Body of pancreas (tissue), 4 donors: Measurements from ENCODE around the gene PILRA. TPM values are rescaled to one million over a fixed set of nuclear protein-coding genes. Genes with fewer than 3 reads are reported as not detected.
A peak's percentile ranks its signal among the peaks of the same experiment; 100 is the strongest.

Source experiments
- ATAC-seq: fragments of 150-250 bp; one replicate; pipeline ENCODE4 v1.9.1; 2016
- DNase-seq, 4 donors: peaks; one replicate each; pipeline ENCODE4 v3.0.0-alpha.2; 2019
- H3K27ac ChIP-seq, 4 donors: fragments of 200-600 bp; sonication (generic); 1 replicate in 3 of 4; 2 replicates in 1 of 4; pipeline versions ENCODE4 v1.5.1 to v1.6.1; 2016 to 2019; ENCODE audit warnings: mild to moderate bottlenecking in 1 of 4, mixed read lengths in 1 of 4, moderate library complexity in 1 of 4
- H3K27me3 ChIP-seq, 2 donors: fragments of 200-600 bp; sonication (generic); one replicate each; pipeline ENCODE4 v1.6.0; 2016; ENCODE audit warnings: mild to moderate bottlenecking in 1 of 2
- H3K36me3 ChIP-seq, 2 donors: fragments of 200-600 bp; sonication (generic); replicated peaks in 1 of 2; 2 replicates each; pipeline ENCODE4 v1.5.1; 2016; ENCODE audit warnings: low read depth in 2 of 2; ENCODE audit not compliant: insufficient read depth in 1 of 2
- H3K4me1 ChIP-seq: fragments of 200-600 bp; sonication (generic); one replicate; pipeline ENCODE4 v1.6.0; 2016
- H3K4me3 ChIP-seq, 2 donors: fragments of 200-600 bp; sonication (generic); 1 replicate in 1 of 2; 2 replicates in 1 of 2; pipeline ENCODE4 v1.5.1; 2016 to 2019
- H3K9me3 ChIP-seq, 3 donors: fragments of 200-600 bp; sonication (generic); 1 replicate in 2 of 3; 2 replicates in 1 of 3; pipeline ENCODE4 v1.5.1; 2016
- POLR2A ChIP-seq, 3 donors: fragments of 450-650 bp; IDR thresholded peaks; one replicate each; pipeline ENCODE4 v1.6.1; 2016; ENCODE audit warnings: antibody characterized with exemption in 3 of 3, mild to moderate bottlenecking in 2 of 3
- WGBS, 2 donors: methylation state at CpG; one replicate each; pipeline ENCODE4 v1.1.5; 2017; 5-methylcytosine and 5-hydroxymethylcytosine counted together
- intact Hi-C: fragments of 100-400 bp; cut with DNase I; formaldehyde crosslinking; loops from one replicate; pipeline ENCODE4 v1.15.1; 2023
- total RNA-seq, 2 donors: library from RNA; depleted of rRNA; stranded (reverse); fragments of >200 nt; gene quantifications; one replicate each; pipeline ENCODE4 v1.1.0, GENCODE V29; 2016
- TF ChIP-seq, protein P1 (sequence below), 7 experiments: fragments of 450-650 bp in 4 of 7; fragments of 200-600 bp in 3 of 7; sonication (generic) in 3 of 7; IDR thresholded peaks; one replicate each; pipeline ENCODE4 v1.5.1; 2016 to 2019; ENCODE audit warnings: antibody characterized with exemption in 7 of 7

PILRA gene
- total RNA-seq, 2 donors from 2014 or later, result 7.0 TPM; not detected in 1

- Histone ChIP-seq H3K9me3 (no peaks in the 10 kb centered on the region), H3K27me3 (no peaks in the 10 kb centered on the region), H3K4me1 (peaks cover 45% of the 10 kb centered on the region), H3K4me3 (peak within 1 kb of the TSS; percentile 69 to 78), H3K27ac (peak within 1 kb of the TSS; percentile 100), H3K36me3 (peaks cover 0 to 8% of the 10 kb centered on the region in 2 donors)
- peak; percentile 95 to 98 (median 96) for DNase-seq
- TF ChIP-seq POLR2A (IDR thresholded peaks at IDR 0.05), result peak; percentile 22 to 53 (median 40)
- TF ChIP-seq, protein P1, sequence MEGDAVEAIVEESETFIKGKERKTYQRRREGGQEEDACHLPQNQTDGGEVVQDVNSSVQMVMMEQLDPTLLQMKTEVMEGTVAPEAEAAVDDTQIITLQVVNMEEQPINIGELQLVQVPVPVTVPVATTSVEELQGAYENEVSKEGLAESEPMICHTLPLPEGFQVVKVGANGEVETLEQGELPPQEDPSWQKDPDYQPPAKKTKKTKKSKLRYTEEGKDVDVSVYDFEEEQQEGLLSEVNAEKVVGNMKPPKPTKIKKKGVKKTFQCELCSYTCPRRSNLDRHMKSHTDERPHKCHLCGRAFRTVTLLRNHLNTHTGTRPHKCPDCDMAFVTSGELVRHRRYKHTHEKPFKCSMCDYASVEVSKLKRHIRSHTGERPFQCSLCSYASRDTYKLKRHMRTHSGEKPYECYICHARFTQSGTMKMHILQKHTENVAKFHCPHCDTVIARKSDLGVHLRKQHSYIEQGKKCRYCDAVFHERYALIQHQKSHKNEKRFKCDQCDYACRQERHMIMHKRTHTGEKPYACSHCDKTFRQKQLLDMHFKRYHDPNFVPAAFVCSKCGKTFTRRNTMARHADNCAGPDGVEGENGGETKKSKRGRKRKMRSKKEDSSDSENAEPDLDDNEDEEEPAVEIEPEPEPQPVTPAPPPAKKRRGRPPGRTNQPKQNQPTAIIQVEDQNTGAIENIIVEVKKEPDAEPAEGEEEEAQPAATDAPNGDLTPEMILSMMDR (IDR thresholded peaks at IDR 0.05), result no peak
- peak; percentile 61 for ATAC-seq
- intact Hi-C loops, result no loop called here
- 0% methylated on average over 22 to 77 of the region's 95 CpGs for WGBS, 2 donors
Observed at GRCh38 chr7:100429637-100430492, 56.6 kb downstream of the PILRA start, which contains the start of gene MEPCE. Gene MEPCE, plus strand, starts transcription at chr7:100429831. Its CDS starts 188 bp downstream, at chr7:100430019.

- no peaks in the 10 kb centered on the region for H3K9me3 ChIP-seq
- DNase-seq (peak in 1 of 4 donors; percentile 33), ATAC-seq (no peak)
- peak overlapping the region; percentile 69 to 78 for H3K4me3 ChIP-seq
- TF ChIP-seq, protein P1 (IDR thresholded peaks at IDR 0.05), result no peak
- TF ChIP-seq POLR2A (IDR thresholded peaks at IDR 0.05), result no peak
- H3K27me3 ChIP-seq, result no peaks in the 10 kb centered on the region
- intact Hi-C loops, result no loop called here
- H3K4me1 ChIP-seq, result peaks cover 51% of the 10 kb centered on the region
- WGBS, 2 donors, result 34 to 52% methylated on average over 12 to 31 of the region's 31 CpGs
- H3K27ac ChIP-seq, result peak overlapping the region; percentile 100
- H3K36me3 ChIP-seq, result peaks cover 0 to 8% of the 10 kb centered on the region in 2 donors
Observed at GRCh38 chr7:100430493-100431285, 57.4 kb downstream of the PILRA start.

DNA sequence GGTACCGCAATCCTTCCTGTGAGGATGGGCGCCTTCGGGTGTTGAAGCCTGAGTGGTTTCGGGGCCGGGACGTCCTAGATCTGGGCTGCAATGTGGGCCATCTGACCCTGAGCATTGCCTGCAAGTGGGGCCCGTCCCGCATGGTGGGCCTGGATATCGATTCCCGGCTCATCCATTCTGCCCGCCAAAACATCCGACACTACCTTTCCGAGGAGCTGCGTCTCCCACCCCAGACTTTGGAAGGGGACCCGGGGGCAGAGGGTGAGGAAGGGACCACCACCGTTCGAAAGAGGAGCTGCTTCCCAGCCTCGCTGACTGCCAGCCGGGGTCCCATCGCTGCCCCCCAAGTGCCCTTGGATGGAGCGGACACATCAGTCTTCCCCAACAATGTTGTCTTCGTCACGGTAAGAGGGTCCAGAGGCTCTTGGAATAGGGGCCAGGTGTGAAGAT is 58.0 kb downstream of the PILRA start:
- H3K9me3 ChIP-seq, result no peaks in the 10 kb centered on the region
- TF ChIP-seq, protein P1 (IDR thresholded peaks at IDR 0.05), result no peak
- no peak for TF ChIP-seq POLR2A (IDR thresholded peaks at IDR 0.05)
- no peaks in the 10 kb centered on the region for H3K27me3 ChIP-seq
- peaks cover 51% of the 10 kb centered on the region for H3K4me1 ChIP-seq
- peaks cover 0 to 8% of the 10 kb centered on the region in 2 donors for H3K36me3 ChIP-seq
- H3K4me3 ChIP-seq, result no peak overlapping the region
- peak overlapping the region in 2 of 4 donors; percentile 100 for H3K27ac ChIP-seq
- DNase-seq (no peak), ATAC-seq (no peak)
- WGBS, 2 donors, result 81 to 89% methylated on average over 17 to 21 of the region's 23 CpGs
- intact Hi-C loops, result no loop called here

- WGBS, 2 donors, result 59 to 64% methylated on average over 4 of the region's 4 CpGs
- H3K4me3 ChIP-seq, result no peak overlapping the region
- TF ChIP-seq, protein P1 (IDR thresholded peaks at IDR 0.05), result no peak
- peak in 1 of 3 donors; percentile 9 for TF ChIP-seq POLR2A (IDR thresholded peaks at IDR 0.05)
- intact Hi-C loops, result no loop called here
- H3K4me1 ChIP-seq, result peaks cover 55% of the 10 kb centered on the region
- H3K27ac ChIP-seq, result peak overlapping the region in 2 of 4 donors; percentile 14 to 18
- H3K27me3 ChIP-seq, result no peaks in the 10 kb centered on the region
- no peak for ATAC-seq
- H3K9me3 ChIP-seq, result no peaks in the 10 kb centered on the region
- DNase-seq, result no peak
- peaks cover 0 to 8% of the 10 kb centered on the region in 2 donors for H3K36me3 ChIP-seq
Observed at GRCh38 chr7:100432053-100432452, 58.8 kb downstream of the PILRA start.
